Parathyroid adenoma (tissue), 2 donors: ENCODE measurements around the gene PDSS2.

Experiments
- H2AFZ ChIP-seq: fragments of 300-600 bp; sonication (generic); one replicate; pipeline ENCODE4 v1.7.0; 2017; ENCODE audit warnings: antibody characterized with exemption, mild to moderate bottlenecking
- H3K27ac ChIP-seq: fragments of 300-600 bp; sonication (generic); one replicate; pipeline ENCODE4 v1.7.0; 2017
- H3K27me3 ChIP-seq: fragments of 300-600 bp; sonication (generic); one replicate; pipeline ENCODE4 v1.7.0; 2017; ENCODE audit warnings: low read length; ENCODE audit not compliant: control insufficient read depth, insufficient read depth
- H3K36me3 ChIP-seq: fragments of 300-600 bp; sonication (generic); one replicate; pipeline ENCODE4 v1.7.0; 2017; ENCODE audit warnings: low read length; ENCODE audit not compliant: control insufficient read depth, insufficient read depth
- H3K4me1 ChIP-seq: fragments of 300-600 bp; sonication (generic); one replicate; pipeline ENCODE4 v1.7.0; 2017; ENCODE audit warnings: control low read depth
- H3K4me2 ChIP-seq: fragments of 300-600 bp; sonication (generic); one replicate; pipeline ENCODE4 v1.7.0; 2017; ENCODE audit warnings: low read length
- H3K4me3 ChIP-seq: fragments of 300-600 bp; sonication (generic); one replicate; pipeline ENCODE4 v1.7.0; 2017; ENCODE audit warnings: low read depth, low read length
- H3K79me2 ChIP-seq: fragments of 300-600 bp; sonication (generic); one replicate; pipeline ENCODE4 v1.7.0; 2017; ENCODE audit warnings: control low read depth
- H3K9ac ChIP-seq: fragments of 300-600 bp; sonication (generic); one replicate; pipeline ENCODE4 v1.7.0; 2017; ENCODE audit warnings: mild to moderate bottlenecking
- H3K9me3 ChIP-seq: fragments of 300-600 bp; sonication (generic); one replicate; pipeline ENCODE4 v1.7.0; 2017; ENCODE audit warnings: low read length; ENCODE audit not compliant: control insufficient read depth
- CTCF ChIP-seq: fragments of 300-600 bp; sonication (generic); IDR thresholded peaks from one replicate; pipeline ENCODE4 v1.7.0; 2017; ENCODE audit warnings: antibody characterized with exemption, mild to moderate bottlenecking
- donor health status: primary hyperparathyroidism.

PDSS2 gene

DNA sequence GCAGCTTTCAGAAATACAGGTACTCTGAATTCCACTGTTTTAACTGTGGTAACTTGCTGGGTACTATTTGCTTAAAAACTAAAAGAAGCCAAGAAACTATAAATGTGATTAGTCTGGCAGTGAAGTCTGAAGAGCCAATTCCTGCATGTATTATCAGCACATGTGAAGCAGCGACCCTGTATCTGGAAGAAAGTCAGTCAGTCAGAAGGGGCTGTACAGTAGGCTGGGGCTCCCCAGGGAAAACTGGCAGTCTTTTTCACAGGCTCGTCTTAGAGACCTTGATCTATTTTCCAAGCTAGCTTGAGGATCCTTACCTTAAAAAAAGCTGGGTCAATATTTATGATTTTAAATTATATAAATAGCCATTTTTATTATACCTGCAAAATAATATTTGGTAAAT is 104.9 kb downstream of the PDSS2 start:
- no peak overlapping the region for H3K4me3 ChIP-seq
- H3K27ac ChIP-seq = no peak overlapping the region

DNA sequence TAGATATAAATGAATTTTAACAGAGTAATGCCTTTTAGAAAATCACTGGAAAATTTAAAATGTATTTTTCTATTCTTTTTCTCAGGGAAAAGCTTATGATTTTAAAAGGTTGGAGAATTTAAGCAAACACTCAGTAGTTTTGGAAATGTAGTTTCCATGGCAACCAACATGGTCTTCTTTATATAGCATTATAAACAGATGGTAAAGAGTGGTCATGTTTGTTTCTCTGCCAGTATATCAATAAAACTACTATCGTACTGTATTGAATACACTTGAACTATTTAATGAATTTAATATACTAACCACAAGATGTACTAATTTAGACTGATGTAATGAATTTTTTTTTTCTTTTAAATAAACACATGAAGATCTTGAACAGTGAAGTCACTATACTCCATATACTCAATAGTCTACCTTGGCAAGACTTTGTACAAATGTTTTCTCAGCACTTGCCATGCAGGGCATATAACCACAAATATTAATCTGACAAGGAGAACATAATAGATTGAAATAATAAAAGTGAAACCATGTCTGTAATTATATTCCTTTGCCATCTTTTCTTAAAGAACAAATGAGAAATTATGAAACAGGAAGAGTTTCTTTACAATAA is 105.5 kb downstream of the PDSS2 start:
- H3K27me3 ChIP-seq = no peaks in the 10 kb centered on the region
- H2AFZ ChIP-seq = no peak overlapping the region
- TF ChIP-seq CTCF = no peak
- H3K4me2 ChIP-seq = no peak overlapping the region
- H3K9me3 ChIP-seq = no peaks in the 10 kb centered on the region
- H3K4me3 ChIP-seq = no peak overlapping the region
- no peaks in the 10 kb centered on the region for H3K4me1 ChIP-seq
- no peaks in the 10 kb centered on the region for H3K79me2 ChIP-seq
- H3K36me3 ChIP-seq = no peaks in the 10 kb centered on the region
- H3K27ac ChIP-seq = no peak overlapping the region
- no peak overlapping the region for H3K9ac ChIP-seq

More for the DNA sequence above, 104.9 kb downstream of the PDSS2 start:
- no peak overlapping the region for H2AFZ ChIP-seq
- TF ChIP-seq CTCF = no peak
- H3K9me3 ChIP-seq = no peaks in the 10 kb centered on the region
- H3K79me2 ChIP-seq = no peaks in the 10 kb centered on the region
- H3K4me2 ChIP-seq = no peak overlapping the region
- H3K27me3 ChIP-seq = no peaks in the 10 kb centered on the region
- no peaks in the 10 kb centered on the region for H3K4me1 ChIP-seq
- no peak overlapping the region for H3K9ac ChIP-seq
- H3K36me3 ChIP-seq = no peaks in the 10 kb centered on the region

DNA sequence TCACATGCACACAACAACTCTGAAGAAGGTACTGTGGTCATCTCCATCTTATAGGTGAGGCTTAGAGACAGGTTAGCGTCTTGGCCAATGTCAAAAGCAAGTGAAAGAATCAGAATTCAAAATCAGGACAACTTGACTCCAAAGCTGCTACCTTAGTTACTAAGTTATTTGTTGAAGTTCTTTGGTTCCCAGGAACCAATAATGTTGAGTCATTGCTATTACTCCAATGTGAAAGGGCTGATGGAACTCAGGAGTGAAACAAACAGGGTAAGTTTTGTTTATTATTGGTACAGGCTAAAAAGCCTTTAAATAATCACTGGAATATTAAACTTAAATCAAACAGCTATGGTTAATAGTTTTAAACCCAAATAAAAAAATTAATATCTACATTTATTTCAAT is 111.1 kb downstream of the PDSS2 start:
- H3K36me3 ChIP-seq = no peaks in the 10 kb centered on the region
- no peak overlapping the region for H2AFZ ChIP-seq
- no peaks in the 10 kb centered on the region for H3K4me1 ChIP-seq
- no peak overlapping the region for H3K9ac ChIP-seq
- TF ChIP-seq CTCF = no peak
- no peak overlapping the region for H3K27ac ChIP-seq
- H3K27me3 ChIP-seq = no peaks in the 10 kb centered on the region
- H3K4me2 ChIP-seq = no peak overlapping the region
- H3K79me2 ChIP-seq = no peaks in the 10 kb centered on the region
- no peaks in the 10 kb centered on the region for H3K9me3 ChIP-seq
- no peak overlapping the region for H3K4me3 ChIP-seq

GRCh38 chr6:107345393-107345792 is 114.0 kb downstream of the PDSS2 start:
- no peak for TF ChIP-seq CTCF
- no peak overlapping the region for H3K9ac ChIP-seq
- H3K9me3 ChIP-seq = no peaks in the 10 kb centered on the region
- H2AFZ ChIP-seq = no peak overlapping the region
- no peaks in the 10 kb centered on the region for H3K4me1 ChIP-seq
- no peaks in the 10 kb centered on the region for H3K27me3 ChIP-seq
- no peak overlapping the region for H3K4me2 ChIP-seq
- H3K36me3 ChIP-seq = no peaks in the 10 kb centered on the region
- H3K79me2 ChIP-seq = no peaks in the 10 kb centered on the region
- no peak overlapping the region for H3K4me3 ChIP-seq
- H3K27ac ChIP-seq = no peak overlapping the region

- Histone ChIP-seq H3K27me3 (no peaks in the 10 kb centered on the region), H3K9me3 (no peaks in the 10 kb centered on the region), H3K79me2 (no peaks in the 10 kb centered on the region), H3K4me1 (no peaks in the 10 kb centered on the region), H3K4me2 (no peak overlapping the region), H2AFZ (no peak overlapping the region), H3K36me3 (no peaks in the 10 kb centered on the region), H3K9ac (no peak overlapping the region), H3K4me3 (no peak overlapping the region), H3K27ac (no peak overlapping the region)
- no peak for TF ChIP-seq CTCF
These were observed 114.4 kb downstream of the PDSS2 start for GRCh38 chr6:107344981-107345380.
